Brain microvascular endothelial cell (primary cell): ENCODE data around the gene RAB34.

Experiments
- DNase-seq: peaks from one replicate; pipeline ENCODE4 v3.0.0-alpha.2; 2020
- H3K27ac ChIP-seq: fragments of 250-450 bp; sonication (Bioruptor Pico); 2 replicates; pipeline ENCODE4 v1.5.1; 2020; ENCODE audit warnings: mild to moderate bottlenecking, moderate library complexity
- H3K27me3 ChIP-seq: fragments of 250-450 bp; sonication (Bioruptor Pico); replicated peaks from 2 replicates; pipeline ENCODE4 v1.5.1; 2020; ENCODE audit warnings: mild to moderate bottlenecking
- H3K36me3 ChIP-seq: fragments of 250-450 bp; sonication (Bioruptor Pico); replicated peaks from 2 replicates; pipeline ENCODE4 v1.5.1; 2020; ENCODE audit warnings: mild to moderate bottlenecking
- H3K4me3 ChIP-seq: 2 replicates; pipeline ENCODE4 v1.5.1; 2011; ENCODE audit warnings: low read depth, mild to moderate bottlenecking, control low read depth, low read length, moderate library complexity
- CTCF ChIP-seq: IDR thresholded peaks from 2 replicates; pipeline ENCODE4 v1.5.1; 2011; ENCODE audit warnings: low read depth, mild to moderate bottlenecking, moderate library complexity, low read length, control low read depth, inconsistent platforms; ENCODE audit errors: missing control alignments
- in situ Hi-C: cut with HindIII; loops from 2 replicates; pipeline ENCODE4 v1.10.0; 2017; ENCODE audit warnings: low sequenced_read_pairs, low pct_ligation_motif_present

RAB34 gene

GRCh38 chr17:28675980-28676379 is 41.7 kb downstream of the RAB34 start:
- in situ Hi-C loops = no loop called here
- Histone ChIP-seq H3K27ac (no peak overlapping the region), H3K4me3 (no peak overlapping the region), H3K36me3 (peaks cover 97% of the 10 kb centered on the region), H3K27me3 (no peaks in the 10 kb centered on the region)
- peak; percentile 51 for TF ChIP-seq CTCF
- no peak for DNase-seq

GRCh38 chr17:28675490-28675889 is 42.2 kb downstream of the RAB34 start:
- TF ChIP-seq CTCF = no peak
- no peaks in the 10 kb centered on the region for H3K27me3 ChIP-seq
- no peak overlapping the region for H3K4me3 ChIP-seq
- H3K36me3 ChIP-seq = peaks cover 97% of the 10 kb centered on the region
- in situ Hi-C loops = no loop called here
- no peak for DNase-seq
- no peak overlapping the region for H3K27ac ChIP-seq

- DNase-seq = no peak
- in situ Hi-C loops = no loop called here
- peaks cover 62% of the 10 kb centered on the region for H3K36me3 ChIP-seq
- no peak overlapping the region for H3K4me3 ChIP-seq
- H3K27ac ChIP-seq = no peak overlapping the region
- TF ChIP-seq CTCF = no peak
- H3K27me3 ChIP-seq = no peaks in the 10 kb centered on the region
These were observed 47.8 kb downstream of the RAB34 start for GRCh38 chr17:28669918-28670317.

GRCh38 chr17:28667870-28668269 is 49.8 kb downstream of the RAB34 start:
- no peak overlapping the region for H3K27ac ChIP-seq
- H3K36me3 ChIP-seq = peaks cover 45% of the 10 kb centered on the region
- no peak overlapping the region for H3K4me3 ChIP-seq
- in situ Hi-C loops = no loop called here
- no peak for TF ChIP-seq CTCF
- DNase-seq = no peak
- H3K27me3 ChIP-seq = no peaks in the 10 kb centered on the region

GRCh38 chr17:28665994-28666393 is 51.7 kb downstream of the RAB34 start:
- peaks cover 26% of the 10 kb centered on the region for H3K36me3 ChIP-seq
- no peak for TF ChIP-seq CTCF

More at GRCh38 chr17:28665994-28666393, 51.7 kb downstream of the RAB34 start:
- no peak for DNase-seq
- Histone ChIP-seq H3K27me3 (no peaks in the 10 kb centered on the region), H3K4me3 (no peak overlapping the region), H3K27ac (no peak overlapping the region)
- in situ Hi-C loops = no loop called here
